Glutamatergic neuron (in vitro differentiated cells): ENCODE results near the gene ARHGAP25. TPM values are rescaled to one million over a fixed set of nuclear protein-coding genes. Genes with fewer than 3 reads are reported as not detected.

ENCODE experiments used
- DNase-seq: peaks from one replicate; pipeline ENCODE4 v3.0.0; 2022
- H3K27ac Mint-ChIP-seq: one replicate; pipeline ENCODE4 v1.8.0; 2020; ENCODE audit warnings: mild to moderate bottlenecking, mixed read lengths, inconsistent platforms; ENCODE audit not compliant: unreplicated experiment
- H3K27me3 Mint-ChIP-seq: one replicate; pipeline ENCODE4 v1.8.0; 2020; ENCODE audit warnings: mild to moderate bottlenecking, moderate library complexity, mixed read lengths, inconsistent platforms; ENCODE audit not compliant: unreplicated experiment
- H3K36me3 Mint-ChIP-seq: one replicate; pipeline ENCODE4 v1.8.0; 2020; ENCODE audit warnings: mild to moderate bottlenecking, mixed read lengths, inconsistent platforms; ENCODE audit not compliant: unreplicated experiment
- H3K4me1 Mint-ChIP-seq: one replicate; pipeline ENCODE4 v1.8.0; 2020; ENCODE audit warnings: mild to moderate bottlenecking, low read depth, mixed read lengths, inconsistent platforms; ENCODE audit not compliant: unreplicated experiment
- H3K4me3 Mint-ChIP-seq: one replicate; pipeline ENCODE4 v1.8.0; 2020; ENCODE audit warnings: mild to moderate bottlenecking, mixed read lengths, inconsistent platforms; ENCODE audit not compliant: unreplicated experiment
- H3K9me3 Mint-ChIP-seq: one replicate; pipeline ENCODE4 v1.8.0; 2020; ENCODE audit warnings: mild to moderate bottlenecking, moderate library complexity, mixed read lengths, inconsistent platforms; ENCODE audit not compliant: unreplicated experiment
- total RNA-seq: library from RNA; stranded (reverse); fragmentation: NEBNext Ultra II Directional; extraction: Animal tissue kit (Norgen Biotek cat#: 25700); gene quantifications from one replicate; pipeline ENCODE4 v1.2.1, GENCODE V29; 2021; ENCODE audit not compliant: unreplicated experiment
- TF ChIP-seq, protein P1 (sequence below): fragments of 200-600 bp; sonication (generic); IDR thresholded peaks from one replicate; pipeline ENCODE4 v1.5.0; 2021; ENCODE audit not compliant: partially characterized antibody, unreplicated experiment

ARHGAP25 gene
- total RNA-seq, 1 donor from 2014 or later: 1.4 TPM

DNA sequence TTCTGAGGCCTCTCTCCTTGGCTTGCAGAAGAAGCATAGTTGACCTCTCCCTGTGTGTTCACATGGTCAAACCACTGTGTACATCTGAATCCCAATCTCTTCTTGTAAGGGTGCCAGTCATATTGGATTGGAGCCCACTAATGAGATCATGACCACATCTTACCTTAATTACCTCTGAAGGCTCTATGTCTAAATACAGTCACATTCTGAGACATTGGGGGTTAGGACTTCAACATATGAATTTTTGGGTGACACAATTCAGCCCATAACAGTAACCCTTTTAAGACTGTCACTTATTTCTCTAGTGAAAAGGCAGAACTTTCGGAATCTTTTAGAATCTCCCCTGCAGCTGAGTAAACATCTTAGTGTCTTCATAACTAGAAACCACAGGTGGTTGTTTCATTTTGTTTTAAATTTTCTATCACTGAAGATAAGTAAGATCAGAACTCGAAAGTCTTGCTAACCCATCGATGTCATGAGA, 103.3 kb downstream of the ARHGAP25 start:
- Mint-ChIP-seq H3K36me3 (no peaks in the 10 kb centered on the region), H3K27ac (no peak overlapping the region), H3K9me3 (no peaks in the 10 kb centered on the region), H3K4me3 (no peak overlapping the region), H3K27me3 (no peaks in the 10 kb centered on the region), H3K4me1 (no peaks in the 10 kb centered on the region)
- TF ChIP-seq, protein P1, sequence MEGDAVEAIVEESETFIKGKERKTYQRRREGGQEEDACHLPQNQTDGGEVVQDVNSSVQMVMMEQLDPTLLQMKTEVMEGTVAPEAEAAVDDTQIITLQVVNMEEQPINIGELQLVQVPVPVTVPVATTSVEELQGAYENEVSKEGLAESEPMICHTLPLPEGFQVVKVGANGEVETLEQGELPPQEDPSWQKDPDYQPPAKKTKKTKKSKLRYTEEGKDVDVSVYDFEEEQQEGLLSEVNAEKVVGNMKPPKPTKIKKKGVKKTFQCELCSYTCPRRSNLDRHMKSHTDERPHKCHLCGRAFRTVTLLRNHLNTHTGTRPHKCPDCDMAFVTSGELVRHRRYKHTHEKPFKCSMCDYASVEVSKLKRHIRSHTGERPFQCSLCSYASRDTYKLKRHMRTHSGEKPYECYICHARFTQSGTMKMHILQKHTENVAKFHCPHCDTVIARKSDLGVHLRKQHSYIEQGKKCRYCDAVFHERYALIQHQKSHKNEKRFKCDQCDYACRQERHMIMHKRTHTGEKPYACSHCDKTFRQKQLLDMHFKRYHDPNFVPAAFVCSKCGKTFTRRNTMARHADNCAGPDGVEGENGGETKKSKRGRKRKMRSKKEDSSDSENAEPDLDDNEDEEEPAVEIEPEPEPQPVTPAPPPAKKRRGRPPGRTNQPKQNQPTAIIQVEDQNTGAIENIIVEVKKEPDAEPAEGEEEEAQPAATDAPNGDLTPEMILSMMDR: no peak
- no peak for DNase-seq

GRCh38 chr2:68838641-68839040, 104.0 kb downstream of the ARHGAP25 start:
- H3K4me1 Mint-ChIP-seq: no peaks in the 10 kb centered on the region
- H3K27ac Mint-ChIP-seq: no peak overlapping the region
- H3K4me3 Mint-ChIP-seq: no peak overlapping the region
- no peak for DNase-seq
- no peaks in the 10 kb centered on the region for H3K27me3 Mint-ChIP-seq
- H3K9me3 Mint-ChIP-seq: no peaks in the 10 kb centered on the region
- H3K36me3 Mint-ChIP-seq: no peaks in the 10 kb centered on the region
- TF ChIP-seq, protein P1: no peak

DNA sequence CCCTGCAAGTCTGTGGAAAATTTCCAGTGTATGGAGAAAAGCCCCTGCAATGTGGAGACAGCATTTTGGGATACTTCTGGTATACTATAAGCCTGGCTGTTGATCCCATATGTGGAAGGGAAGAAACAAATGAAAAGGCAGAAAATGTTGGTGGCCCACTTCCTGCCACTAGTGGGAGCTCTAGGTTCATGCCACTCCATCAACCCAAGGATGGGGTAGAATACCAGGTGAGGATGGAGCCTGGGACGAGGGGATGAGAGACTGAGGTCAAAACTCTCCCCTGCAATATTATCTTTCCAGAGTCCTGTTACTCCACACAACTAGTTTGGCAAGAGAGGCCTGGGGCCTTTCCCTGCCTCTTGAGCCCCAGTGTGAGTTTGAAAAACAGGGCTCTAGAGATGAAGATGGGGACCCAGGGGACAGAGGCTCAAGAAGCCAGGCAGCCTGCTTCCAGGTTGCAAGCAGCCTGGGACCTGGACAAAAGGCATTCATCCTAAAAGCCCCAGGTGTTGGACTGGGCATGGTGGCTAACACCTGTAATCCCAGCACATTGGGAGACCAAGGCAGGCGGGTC, 104.7 kb downstream of the ARHGAP25 start:
- H3K4me1 Mint-ChIP-seq: no peaks in the 10 kb centered on the region
- no peaks in the 10 kb centered on the region for H3K36me3 Mint-ChIP-seq
- no peak for DNase-seq
- no peaks in the 10 kb centered on the region for H3K27me3 Mint-ChIP-seq
- no peaks in the 10 kb centered on the region for H3K9me3 Mint-ChIP-seq
- TF ChIP-seq, protein P1: no peak
- no peak overlapping the region for H3K27ac Mint-ChIP-seq
- H3K4me3 Mint-ChIP-seq: no peak overlapping the region

DNA sequence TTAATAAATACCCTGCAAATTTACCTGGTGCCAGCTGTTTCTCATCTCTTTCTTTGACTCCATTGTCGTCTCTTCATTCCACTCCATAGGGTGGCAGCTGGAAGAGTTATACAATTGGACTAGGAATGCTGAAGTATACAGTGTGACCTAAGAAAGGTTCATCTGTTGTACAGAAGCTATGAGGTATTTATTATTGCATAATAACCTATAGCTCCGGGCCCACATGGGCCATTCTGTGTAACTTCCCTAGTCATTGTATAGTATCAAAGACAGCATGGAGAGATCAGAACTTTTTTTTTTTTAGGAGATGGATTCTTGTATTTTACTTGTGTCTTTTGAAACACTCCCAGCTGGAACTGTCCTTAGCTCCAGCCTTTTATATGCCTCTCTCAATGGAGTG, 110.4 kb downstream of the ARHGAP25 start:
- H3K9me3 Mint-ChIP-seq: no peaks in the 10 kb centered on the region
- TF ChIP-seq, protein P1: no peak
- no peaks in the 10 kb centered on the region for H3K36me3 Mint-ChIP-seq
- H3K4me1 Mint-ChIP-seq: no peaks in the 10 kb centered on the region
- no peak overlapping the region for H3K27ac Mint-ChIP-seq
- H3K27me3 Mint-ChIP-seq: no peaks in the 10 kb centered on the region
- no peak overlapping the region for H3K4me3 Mint-ChIP-seq
- DNase-seq: no peak

- H3K4me3 Mint-ChIP-seq: no peak overlapping the region
- no peak overlapping the region for H3K27ac Mint-ChIP-seq
- no peaks in the 10 kb centered on the region for H3K9me3 Mint-ChIP-seq
- no peaks in the 10 kb centered on the region for H3K36me3 Mint-ChIP-seq
- H3K4me1 Mint-ChIP-seq: no peaks in the 10 kb centered on the region
- DNase-seq: no peak
- TF ChIP-seq, protein P1: no peak
- peaks cover 2% of the 10 kb centered on the region for H3K27me3 Mint-ChIP-seq
Measured at GRCh38 chr2:68846091-68846490, 111.5 kb downstream of the ARHGAP25 start.
